PC-3 (cell line): ENCODE data around the gene CD6.

Experiments used
- EZH2 ChIP-seq: fragments of 300-600 bp; sonication (generic); IDR thresholded peaks from one replicate; pipeline ENCODE4 v1.6.1; 2017; ENCODE audit warnings: antibody characterized with exemption, mild to moderate bottlenecking, low read length; ENCODE audit not compliant: unreplicated experiment
- EZH2phosphoT487 ChIP-seq: fragments of 300-600 bp; sonication (generic); IDR thresholded peaks from 2 replicates; pipeline ENCODE4 v1.6.1; 2018; ENCODE audit warnings: mild to moderate bottlenecking, antibody characterized with exemption, low read length, borderline replicate concordance
- TF ChIP-seq, protein P1 (sequence below): fragments of 300-600 bp; sonication (generic); conservative IDR thresholded peaks from 2 replicates; pipeline ENCODE4 v1.5.1; 2017; ENCODE audit warnings: antibody characterized with exemption, low read depth, mild to moderate bottlenecking, low read length

DNA sequence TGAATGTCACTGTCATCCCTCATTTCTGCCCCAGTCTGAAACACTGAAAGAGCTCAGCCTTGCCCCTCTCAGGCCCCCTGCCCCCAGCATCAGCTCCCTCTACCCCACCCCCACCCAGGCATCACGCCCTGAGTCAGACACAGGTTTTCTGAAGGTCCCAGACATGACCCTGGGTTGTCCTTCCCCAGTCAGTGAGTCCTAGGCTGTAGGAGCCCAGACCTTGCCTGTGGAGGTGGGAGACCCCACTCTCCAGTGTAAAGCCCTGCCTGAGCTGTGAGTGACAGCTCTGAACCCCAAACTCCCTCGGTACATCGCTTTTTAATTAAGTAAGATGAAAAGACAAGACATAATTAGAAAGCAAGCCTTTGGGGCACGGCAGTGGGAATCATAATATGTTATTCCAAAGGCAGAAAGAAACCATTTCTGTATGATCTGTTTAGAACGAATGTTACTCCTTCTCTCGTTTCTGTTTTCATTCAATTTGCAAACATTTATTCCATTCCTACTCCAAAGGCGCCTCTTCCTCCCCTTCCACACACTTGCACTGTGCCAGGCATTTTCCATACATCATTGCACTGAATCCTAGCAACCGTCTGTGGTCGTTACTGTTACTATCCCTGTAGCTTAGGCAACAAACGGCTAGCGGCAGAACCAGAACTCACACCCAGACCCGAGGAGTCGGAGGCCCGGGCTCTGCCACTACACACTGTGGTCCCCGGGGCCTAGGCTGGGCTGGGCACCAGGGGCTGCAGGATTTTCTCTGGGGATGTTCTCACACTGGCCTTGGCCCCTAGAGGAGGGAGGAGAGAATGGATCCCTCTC is 63.4 kb downstream of the CD6 start:
- TF ChIP-seq, protein P1, sequence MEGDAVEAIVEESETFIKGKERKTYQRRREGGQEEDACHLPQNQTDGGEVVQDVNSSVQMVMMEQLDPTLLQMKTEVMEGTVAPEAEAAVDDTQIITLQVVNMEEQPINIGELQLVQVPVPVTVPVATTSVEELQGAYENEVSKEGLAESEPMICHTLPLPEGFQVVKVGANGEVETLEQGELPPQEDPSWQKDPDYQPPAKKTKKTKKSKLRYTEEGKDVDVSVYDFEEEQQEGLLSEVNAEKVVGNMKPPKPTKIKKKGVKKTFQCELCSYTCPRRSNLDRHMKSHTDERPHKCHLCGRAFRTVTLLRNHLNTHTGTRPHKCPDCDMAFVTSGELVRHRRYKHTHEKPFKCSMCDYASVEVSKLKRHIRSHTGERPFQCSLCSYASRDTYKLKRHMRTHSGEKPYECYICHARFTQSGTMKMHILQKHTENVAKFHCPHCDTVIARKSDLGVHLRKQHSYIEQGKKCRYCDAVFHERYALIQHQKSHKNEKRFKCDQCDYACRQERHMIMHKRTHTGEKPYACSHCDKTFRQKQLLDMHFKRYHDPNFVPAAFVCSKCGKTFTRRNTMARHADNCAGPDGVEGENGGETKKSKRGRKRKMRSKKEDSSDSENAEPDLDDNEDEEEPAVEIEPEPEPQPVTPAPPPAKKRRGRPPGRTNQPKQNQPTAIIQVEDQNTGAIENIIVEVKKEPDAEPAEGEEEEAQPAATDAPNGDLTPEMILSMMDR = no peak
- TF ChIP-seq EZH2 (no peak), EZH2phosphoT487 (no peak)
